ENCODE data around the gene COMMD7.
A peak's percentile ranks its signal among the peaks of the same experiment; 100 is the strongest.

GRCh38 chr20:32685541-32686529 lies 57.4 kb downstream of the COMMD7 start:
- TF ChIP-seq CTCF (IDR thresholded peaks at IDR 0.05; ENCODE audit: poor library complexity): no peak
- no peak for TF ChIP-seq EZH2 (IDR thresholded peaks at IDR 0.05; ENCODE audit: borderline replicate concordance)
- TF ChIP-seq EZH2phosphoT487 (IDR thresholded peaks at IDR 0.05; ENCODE audit: low read depth, severe bottlenecking, unreplicated experiment): peak; percentile 99

All from hepatocyte (in vitro differentiated cells).